Activated CD4-positive, alpha-beta T cell treated with anti-CD3 and anti-CD28 coated beads, Interleukin-2, amount 50 U/mL, for 48 hours (primary cell): ENCODE results near the gene PIK3IP1.
A peak's percentile ranks its signal among the peaks of the same experiment; 100 is the strongest.
"Not testable (repeated sequence)": the region's sequence is repeated elsewhere in the genome, so short reads cannot be mapped to it uniquely, and the experiment has no call there.

Source experiments
- DNase-seq, 2 experiments: peaks; one replicate each; pipeline ENCODE4 v3.0.0-alpha.2; 2020

PIK3IP1 gene, protein sequence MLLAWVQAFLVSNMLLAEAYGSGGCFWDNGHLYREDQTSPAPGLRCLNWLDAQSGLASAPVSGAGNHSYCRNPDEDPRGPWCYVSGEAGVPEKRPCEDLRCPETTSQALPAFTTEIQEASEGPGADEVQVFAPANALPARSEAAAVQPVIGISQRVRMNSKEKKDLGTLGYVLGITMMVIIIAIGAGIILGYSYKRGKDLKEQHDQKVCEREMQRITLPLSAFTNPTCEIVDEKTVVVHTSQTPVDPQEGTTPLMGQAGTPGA

DNA sequence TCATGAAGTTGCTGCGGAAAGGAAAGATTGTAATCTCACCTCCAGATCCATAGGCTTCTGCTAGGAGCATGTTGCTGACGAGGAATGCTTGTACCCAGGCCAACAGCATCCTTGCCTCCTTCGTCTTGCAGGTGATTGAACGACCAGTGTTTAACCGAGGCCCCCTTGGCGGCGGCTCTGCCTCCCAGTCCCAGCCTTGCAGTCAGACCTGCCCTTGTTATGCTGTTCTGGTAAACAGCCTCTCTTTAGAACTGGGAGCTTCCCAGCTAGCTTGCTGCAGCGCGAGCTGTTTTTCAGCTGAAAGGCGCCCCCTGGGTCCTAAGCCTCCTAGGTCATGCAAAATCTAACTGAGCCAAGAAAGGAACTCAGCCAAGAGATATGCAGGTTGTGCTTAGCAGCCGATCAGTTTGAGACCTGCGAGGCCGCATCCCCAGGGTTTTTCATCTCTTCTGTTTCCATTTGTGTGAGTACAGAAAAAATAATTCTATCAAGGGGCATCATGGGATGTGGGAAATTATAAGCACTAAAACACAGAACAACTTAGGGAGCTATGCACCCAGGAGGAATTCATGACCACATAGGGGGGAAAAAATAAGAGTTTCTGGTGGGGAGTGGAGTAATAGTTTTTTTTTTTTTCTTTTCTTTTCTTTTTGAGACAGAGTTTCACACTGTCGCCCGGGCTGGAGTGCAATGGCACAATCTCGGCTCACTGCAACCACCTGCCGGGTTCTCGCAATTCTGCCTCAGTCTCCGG, at the start of gene PIK3IP1:
PIK3IP1 (minus strand) TSS at position 253 of the 754 bp plus-strand sequence; CDS start at position 109, 144 bp downstream.
- DNase-seq, result peak; percentile 80 to 88

GRCh38 chr22:31341386-31342088, 49.2 kb upstream of the PIK3IP1 start:
- peak in 1 of 2 experiments; percentile 11 for DNase-seq

DNA sequence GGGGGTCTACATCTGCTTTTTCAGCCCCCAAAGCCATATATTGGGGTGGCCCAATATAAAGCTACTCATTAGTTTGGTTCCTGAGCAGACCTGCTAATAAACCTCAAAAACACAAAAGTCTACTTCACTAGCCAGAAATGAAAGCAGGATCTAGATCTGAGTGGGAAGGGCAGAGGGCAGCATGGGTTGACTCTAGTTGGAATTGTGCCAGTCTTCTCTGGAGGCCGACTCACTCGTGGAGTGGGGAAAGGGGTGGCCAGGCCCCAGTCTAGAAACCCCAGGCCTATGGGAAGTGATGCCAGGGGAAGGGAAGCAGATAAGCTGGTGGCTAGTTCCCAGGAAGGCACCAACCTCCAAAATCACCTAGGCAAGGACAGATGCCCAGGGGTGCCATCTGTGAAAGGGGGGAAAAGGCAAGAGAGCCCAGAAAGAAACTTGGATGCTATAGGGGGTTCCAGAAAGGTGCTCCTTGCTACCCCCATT, 48.5 kb upstream of the PIK3IP1 start:
- no peak for DNase-seq

DNA sequence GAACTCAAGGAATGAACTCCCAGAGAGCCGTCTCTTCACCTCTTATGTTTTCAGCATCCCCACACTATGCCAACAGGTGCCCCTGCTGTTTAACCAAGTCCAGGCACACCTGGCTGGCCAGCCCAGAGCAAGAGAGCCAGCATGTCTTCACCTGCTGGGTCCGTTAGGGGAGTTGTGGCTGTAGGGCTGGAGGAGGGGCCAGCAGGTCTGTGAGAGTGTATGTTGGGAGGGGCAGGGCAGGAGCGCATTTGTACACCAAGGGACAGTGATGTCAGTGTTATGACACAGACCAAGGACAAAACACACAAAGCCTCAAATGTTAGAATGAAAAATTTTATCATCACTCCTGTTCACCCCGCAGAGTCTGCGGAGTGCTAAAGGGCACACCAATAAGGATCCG, 48.1 kb upstream of the PIK3IP1 start:
- no peak for DNase-seq

DNA sequence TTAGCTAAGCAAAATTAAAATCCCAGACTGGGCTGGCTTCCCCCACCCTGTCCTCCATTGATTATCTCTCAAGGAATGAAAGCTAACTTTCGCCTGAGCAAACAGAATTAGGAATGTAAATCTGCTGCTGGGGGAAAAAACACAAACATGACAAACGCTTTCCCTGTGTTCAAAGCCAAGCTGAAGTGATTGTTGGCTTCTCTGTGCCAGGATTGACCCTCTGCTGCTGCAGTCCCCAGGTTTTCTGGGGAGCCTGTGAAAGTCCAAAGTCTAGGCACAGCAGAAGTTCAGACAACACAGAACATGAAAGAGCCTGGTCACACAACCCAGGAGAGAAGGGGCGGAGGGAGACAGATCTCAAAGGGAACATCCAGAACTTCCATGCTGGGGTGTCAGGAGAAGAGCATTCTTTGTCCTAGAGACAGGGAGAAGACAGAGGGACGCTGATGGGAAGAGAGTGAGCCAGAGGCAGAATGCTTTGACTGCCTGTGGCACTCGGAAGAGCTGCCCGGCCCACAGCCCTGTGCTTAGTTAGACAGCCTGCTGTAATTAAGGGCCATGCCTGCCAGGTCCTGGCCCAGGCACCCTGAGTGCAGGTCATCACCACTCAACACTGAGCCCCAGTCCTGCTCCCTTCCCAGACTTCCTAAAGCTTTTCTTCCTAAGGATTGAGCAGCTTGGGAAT, 47.0 kb upstream of the PIK3IP1 start:
- no peak for DNase-seq

DNA sequence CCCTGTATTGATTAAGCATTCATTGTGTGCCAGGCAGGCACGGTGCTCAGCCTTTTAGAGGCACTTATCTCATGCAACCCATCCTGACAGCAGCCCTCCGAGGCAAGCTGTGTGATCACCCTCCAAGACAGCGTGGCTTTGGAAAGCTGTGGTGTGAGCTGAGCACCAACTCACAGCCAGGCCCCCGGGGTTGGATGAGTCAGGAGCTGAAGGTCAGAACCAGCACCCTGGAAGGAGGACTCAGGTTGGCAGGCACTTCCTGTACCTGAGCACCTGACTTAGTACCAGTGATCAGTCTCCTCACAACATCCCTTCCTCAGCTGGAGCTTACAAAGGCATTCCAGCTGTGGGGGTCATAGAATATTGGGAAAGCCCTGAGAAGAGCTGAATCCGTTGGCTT, 44.9 kb upstream of the PIK3IP1 start:
- DNase-seq, result peak; percentile 19 to 33

- DNase-seq, result no peak
Measured at GRCh38 chr22:31334329-31334728, 42.0 kb upstream of the PIK3IP1 start.

DNA sequence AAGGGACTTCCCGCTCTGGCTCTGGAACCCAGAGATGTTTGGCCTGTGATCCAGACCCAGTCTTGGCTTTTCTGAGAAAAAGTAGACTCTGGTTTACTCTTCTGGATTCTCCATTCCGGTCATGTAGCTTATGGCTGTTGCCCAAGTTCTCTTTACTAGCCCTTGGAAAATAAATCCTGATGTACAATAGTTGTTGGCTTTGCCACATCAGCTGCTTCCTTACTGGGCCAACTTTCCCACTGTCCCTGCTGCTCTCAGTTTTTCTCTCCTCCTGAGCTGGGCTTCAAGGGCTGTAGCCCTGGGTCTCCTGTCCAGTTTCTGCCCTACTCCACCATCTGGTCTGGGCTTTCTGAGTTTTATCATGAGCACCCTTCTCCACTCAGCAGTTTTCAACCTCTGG, 41.4 kb upstream of the PIK3IP1 start:
- no peak for DNase-seq

- DNase-seq, result no peak
Measured at GRCh38 chr22:31332886-31333285, 40.6 kb upstream of the PIK3IP1 start.

DNA sequence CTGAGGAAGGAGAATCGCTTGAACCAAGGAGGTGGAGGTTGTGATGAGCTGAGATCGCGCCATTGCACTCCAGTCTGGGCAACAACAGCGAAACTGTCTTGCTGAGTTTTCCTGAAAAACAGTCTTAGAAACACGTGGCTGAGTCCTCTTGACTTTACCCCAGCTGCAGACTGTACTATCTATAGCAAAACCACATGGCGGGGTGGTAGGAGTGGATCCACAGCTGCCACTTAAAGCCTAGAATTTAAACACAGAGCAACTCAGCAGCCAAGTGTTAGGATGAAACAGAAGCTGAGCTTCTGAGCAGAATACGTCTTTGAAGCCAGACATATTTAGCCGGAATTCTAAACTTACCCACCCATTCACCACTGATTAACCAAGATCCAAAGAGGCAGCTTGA, 39.7 kb upstream of the PIK3IP1 start:
- DNase-seq, result no peak

- DNase-seq, result no peak
Measured at GRCh38 chr22:31329453-31330215, 37.3 kb upstream of the PIK3IP1 start.

DNA sequence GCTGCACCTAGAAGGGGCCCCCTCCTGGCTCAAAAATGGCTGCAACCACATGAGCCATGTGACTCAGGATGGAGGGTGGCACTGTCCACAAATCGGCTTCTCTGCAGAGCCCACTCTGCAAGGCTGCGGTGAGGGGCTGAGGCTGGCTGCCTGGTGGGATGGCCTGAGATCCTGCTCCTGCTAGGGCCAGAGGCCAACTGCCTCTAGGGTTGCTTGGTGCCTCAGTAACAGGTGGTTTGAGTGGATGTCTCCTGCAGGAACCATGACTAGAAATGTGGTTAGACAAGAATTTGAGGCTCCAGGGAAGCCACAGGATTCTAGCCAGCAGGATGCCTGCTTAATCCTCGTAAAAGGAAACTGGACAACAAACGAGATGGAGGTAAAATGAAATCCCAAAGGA, 36.7 kb upstream of the PIK3IP1 start:
- DNase-seq, result no peak

DNA sequence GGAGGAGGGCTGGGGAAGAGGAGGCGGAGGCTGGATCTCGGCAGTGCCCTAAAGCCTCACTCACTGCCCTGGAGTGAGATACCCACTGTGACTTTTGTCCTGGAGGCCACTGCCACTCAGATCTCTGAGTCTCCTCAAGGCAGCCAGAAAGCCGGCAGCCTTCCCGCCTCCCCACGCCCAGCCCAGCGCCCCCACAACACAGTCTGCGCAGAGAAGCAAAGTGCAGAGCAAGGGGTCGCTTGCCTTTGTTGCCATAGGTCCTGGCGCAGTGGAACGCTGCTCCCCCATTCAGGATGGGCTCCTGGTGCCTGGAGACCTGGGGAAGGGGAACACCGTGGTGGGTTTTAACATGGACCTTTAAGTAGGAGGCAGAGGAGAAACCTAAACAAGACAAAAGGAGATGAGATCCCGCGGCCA, 36.3 kb upstream of the PIK3IP1 start:
- no peak for DNase-seq

- DNase-seq, result no peak
Measured at GRCh38 chr22:31327806-31328543, 35.7 kb upstream of the PIK3IP1 start.

DNA sequence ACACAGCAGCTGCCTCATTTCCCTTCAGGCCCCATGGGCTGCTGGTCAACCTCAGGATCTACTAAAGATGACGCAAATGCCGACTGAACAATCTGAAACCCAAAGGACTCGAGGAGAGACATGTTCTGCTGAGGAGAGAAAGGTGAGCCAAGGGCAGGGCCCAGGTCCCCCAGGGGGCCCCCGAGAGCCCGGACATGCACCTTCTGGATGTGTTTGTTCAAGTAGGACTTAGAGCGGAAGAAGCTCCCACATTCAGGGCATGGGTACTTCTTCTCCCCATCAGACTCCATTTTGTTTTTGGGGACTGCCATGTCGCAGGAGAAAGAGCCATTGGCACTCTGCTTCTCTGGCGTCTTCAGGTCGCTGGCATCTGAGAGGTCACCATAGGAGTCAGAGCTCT, 34.6 kb upstream of the PIK3IP1 start:
- DNase-seq, result no peak

GRCh38 chr22:31323578-31324550, 31.6 kb upstream of the PIK3IP1 start:
- DNase-seq, result no peak

DNA sequence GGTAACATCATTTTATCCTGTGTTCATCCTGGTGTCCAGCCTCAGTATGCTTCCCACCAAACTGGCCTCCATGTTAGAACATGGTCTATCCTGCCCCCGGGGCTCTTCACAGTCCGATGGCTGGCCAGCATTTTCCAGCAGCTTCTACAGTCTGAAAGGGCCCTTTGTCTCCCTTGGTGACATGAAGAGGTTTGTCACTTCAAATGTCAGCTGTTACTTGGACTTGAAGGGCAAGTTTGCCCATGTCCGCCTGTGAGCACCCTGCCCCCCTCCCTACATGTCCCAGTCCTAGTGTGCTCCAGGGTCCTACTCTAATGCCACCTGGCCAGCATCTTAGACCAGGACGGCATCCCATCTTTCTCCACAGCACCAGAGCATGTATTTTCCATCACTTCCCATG, 29.1 kb upstream of the PIK3IP1 start:
- DNase-seq, result no peak

GRCh38 chr22:31314220-31314619, 21.9 kb upstream of the PIK3IP1 start:
- not testable (repeated sequence) for DNase-seq

DNA sequence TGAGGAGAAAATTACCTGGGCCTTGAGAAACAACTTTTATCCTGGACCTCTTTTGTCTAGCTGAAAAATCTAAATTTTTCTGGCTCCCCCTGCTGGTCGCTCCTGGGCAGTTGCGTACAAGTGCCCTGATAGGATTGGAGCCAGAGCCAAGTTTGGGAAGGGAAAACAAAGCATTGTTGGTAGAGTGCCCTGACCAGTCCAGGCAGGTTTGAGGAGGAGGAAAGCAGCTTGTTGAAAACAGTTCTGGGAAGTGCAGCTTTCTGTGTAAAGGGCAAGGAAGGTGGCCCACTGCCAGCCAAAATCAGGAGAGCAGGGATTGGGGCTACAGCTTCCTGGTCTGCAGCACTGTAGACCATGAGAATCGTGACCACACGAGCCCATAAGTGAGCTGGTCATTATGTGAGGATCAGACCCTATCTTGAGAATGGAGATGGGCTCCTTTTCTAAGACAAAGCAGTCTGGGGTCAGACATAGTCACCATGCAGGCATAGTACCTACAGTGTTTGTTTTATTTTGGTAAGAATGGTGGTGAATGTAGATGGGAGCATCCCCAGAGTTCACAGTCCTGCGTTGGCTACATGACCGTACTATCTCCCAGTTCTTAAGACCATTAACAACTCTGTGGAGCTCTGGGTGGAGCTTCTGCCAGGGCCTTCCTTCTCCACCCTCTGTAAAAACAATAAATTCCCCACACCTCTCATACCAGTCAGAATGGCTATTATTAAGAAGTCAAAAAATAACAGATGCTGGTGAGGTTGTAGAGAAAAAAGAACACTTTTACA, 21.3 kb upstream of the PIK3IP1 start:
- DNase-seq, result peak; percentile 77 to 79
